GM21423 (cell line): ENCODE measurements around the gene NUDC.
"Not testable (repeated sequence)": the region's sequence is repeated elsewhere in the genome, so short reads cannot be mapped to it uniquely, and the experiment has no call there.

Experiments used
- ATAC-seq: cut with Tn5 transposase; IDR thresholded peaks from one replicate; pipeline ENCODE4 v1.9.1; 2021; ENCODE audit warnings: mild to moderate bottlenecking, moderate library complexity; ENCODE audit not compliant: unreplicated experiment

Gene NUDC

GRCh38 chr1:26921540-26922430, at the start of gene NUDC:
NUDC (plus strand) TSS chr1:26921743; CDS start chr1:26921849, 106 bp downstream.
- ATAC-seq, result peak; percentile 96

DNA sequence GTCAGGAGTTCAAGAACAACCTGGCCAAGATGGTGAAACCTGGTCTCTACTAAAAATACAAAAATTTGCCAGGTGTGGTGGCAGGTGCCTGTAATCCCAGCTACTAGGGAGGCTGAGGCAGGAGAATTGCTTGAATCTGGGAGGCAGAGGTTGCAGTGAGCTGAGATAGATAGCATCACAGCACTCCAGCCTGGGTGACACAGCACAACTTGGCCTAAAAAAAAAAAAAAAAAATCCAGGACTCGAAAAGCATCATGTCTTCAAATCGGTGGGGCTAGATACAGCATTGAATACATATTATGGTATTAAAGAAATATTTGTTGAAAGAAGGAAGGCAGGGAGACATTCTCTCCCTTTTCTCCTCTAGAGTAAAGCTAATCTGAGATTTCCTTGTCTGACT, 48.4 kb upstream of the NUDC start:
- ATAC-seq, result not testable (repeated sequence)

DNA sequence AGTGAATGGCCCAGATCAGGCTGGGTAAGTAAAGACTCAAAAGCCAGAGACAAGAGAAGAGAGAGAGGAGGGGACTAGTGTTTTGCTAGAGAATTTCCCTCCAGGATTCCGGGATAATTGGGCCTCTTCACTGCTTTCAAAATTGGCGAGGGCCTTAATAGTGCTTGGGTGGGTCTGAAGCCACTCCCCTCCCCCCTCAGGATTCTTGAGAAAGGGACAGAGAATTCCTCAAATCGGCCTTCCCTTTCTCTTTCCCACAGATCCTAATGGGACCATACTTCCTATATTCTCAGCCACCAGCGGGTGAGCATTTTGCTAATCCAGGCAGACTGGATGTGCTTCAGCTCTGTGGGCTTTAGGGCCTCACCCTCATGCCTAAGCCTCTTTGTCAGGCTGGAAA, 46.6 kb upstream of the NUDC start:
- ATAC-seq, result no peak

- ATAC-seq, result no peak
Measured at GRCh38 chr1:26877326-26877725, 44.2 kb upstream of the NUDC start.

- ATAC-seq, result no peak
Measured at GRCh38 chr1:26879793-26880192, 41.8 kb upstream of the NUDC start.

DNA sequence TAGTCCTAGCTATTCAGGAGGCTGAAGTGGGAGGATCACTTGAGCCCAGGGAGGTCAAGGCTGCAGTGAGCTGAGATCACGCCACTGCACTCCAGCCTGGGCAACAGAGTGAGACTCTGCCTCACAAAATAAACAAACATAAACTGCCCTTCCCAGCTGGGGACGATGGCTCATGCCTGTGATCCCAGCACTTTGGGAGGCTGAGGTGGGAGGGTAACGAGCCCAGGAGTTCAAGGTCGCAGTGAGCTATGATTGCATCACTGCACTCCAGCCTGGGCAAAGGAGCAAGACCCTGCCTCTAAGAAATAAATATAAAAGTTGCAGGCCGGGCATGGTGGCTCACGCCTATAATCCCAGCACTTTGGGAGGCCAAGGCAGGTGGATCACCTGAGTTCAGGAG, 39.9 kb upstream of the NUDC start:
- ATAC-seq, result not testable (repeated sequence)

DNA sequence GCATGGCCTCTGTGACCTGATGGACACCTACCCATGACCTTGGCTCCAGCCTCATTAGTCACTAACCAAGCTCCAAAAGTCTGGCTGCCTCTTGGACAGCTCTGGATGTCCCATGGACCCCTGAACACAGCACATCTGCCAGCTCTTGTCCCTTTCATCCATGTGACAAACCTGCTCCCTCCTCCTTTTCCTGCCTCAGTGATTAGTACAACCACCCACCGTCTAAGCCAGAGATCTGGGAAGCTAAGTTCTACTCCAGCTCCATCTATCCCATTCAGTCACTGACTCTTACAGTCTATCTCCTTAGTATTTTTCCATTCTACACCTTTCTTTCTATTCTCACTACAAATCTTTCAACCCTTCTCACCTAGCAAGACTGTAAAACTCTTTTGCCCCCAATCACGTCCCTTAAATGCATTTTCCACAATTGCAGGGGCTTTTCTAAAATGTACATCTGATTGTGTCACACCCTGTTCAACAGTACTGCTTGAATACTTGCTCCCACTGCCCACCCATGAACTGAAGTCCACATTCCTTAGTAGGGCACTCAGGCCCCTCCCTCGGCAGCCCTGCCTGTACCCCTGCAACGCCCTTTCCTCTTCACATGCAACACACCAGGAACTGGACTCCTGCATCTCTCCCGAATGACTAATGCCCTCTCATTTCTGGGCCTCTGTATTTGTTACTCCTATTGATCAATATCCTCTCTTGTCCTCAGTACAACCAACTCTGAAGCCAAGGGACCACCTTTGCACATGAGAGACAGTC, 38.7 kb upstream of the NUDC start:
- ATAC-seq, result no peak

- no peak for ATAC-seq
Measured at GRCh38 chr1:26887125-26887524, 34.4 kb upstream of the NUDC start.

DNA sequence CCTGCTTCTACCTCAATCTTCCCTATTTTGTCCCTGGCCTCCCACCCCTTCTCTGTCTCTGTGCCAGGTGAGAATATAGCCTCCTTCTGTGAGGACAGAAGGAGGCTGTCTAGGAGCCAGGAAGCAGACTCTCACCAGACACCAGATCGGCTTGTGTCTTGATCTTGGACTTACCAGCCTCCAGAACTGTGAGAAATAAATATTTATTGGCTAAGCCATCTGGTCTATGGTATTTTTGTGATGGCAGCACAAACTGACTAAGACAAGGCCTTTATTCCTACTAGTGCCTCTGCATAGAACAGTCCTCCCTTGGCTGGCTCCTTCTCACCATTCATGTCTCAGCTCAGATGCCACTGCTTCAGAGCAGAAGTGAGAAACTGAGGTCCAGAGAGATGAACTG, 33.3 kb upstream of the NUDC start:
- no peak for ATAC-seq

GRCh38 chr1:26889551-26890466, 31.7 kb upstream of the NUDC start, which contains the start of gene GPN2:
GPN2 (minus strand) TSS chr1:26890283; CDS start chr1:26890096, 187 bp downstream.
- ATAC-seq, result peak; percentile 89

DNA sequence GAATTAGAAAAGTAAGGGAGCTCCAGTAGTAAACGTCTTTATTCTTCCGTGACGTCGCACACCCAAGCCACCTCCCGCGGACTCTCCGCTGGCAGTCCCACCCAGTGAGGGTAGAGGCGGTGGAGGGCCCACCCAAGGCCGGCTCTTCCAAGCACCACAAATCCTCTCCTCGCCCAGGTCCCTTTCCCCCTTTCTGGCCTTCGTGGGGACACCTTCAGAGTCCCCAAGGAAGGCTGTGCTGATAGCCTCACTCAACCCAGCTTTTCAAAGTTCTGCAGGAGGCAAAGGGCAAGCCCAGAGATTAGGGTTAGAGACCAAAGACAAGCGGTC, 31.1 kb upstream of the NUDC start:
- peak; percentile 13 for ATAC-seq

GRCh38 chr1:26894263-26894662, 27.3 kb upstream of the NUDC start:
- no peak for ATAC-seq

GRCh38 chr1:26897351-26897750, 24.2 kb upstream of the NUDC start:
- ATAC-seq, result no peak

DNA sequence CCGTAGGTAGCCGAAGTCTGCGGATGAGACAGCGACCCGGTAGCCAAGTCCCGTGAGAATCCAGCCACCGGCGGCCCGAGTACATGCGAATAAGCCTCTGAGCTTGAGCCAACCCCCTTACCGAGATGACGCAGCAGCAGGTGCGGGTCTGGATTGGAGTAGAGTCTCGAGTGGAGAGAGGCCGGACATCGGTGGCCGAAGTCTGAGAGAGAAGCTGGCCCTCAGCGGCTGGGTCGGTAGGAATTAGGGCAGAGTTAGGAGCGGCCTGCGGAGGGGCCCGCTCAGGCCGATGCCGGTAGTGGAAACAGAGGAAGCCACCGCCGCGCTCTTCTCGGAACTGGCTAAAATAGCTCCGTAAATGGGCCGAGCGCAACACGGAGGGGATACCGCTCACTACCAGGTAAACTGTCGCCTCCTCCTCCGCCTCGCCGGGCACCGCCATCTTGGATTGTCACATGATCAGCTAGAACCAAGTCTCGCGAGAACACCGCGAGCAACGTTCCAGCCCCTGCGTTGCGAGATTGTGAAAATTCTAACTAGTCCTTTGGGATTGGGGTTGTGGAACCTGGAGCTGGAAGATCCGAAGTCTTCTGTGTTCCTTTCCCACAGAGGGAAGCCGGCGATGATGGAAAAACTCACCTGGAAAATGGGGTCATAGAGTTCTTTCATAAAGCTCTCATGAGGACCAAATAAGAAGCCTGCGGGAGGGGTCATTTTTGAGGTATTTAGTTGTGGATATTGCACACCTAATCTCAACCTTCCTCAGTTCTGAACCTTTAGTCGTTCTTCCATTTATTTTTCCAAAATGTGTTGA, 21.3 kb upstream of the NUDC start, which contains the start of gene GPATCH3:
Gene GPATCH3, minus strand, starts transcription at position 467 of the 814 bp plus-strand sequence. Its CDS starts 25 bp downstream, at position 442.
- peak; percentile 89 for ATAC-seq

DNA sequence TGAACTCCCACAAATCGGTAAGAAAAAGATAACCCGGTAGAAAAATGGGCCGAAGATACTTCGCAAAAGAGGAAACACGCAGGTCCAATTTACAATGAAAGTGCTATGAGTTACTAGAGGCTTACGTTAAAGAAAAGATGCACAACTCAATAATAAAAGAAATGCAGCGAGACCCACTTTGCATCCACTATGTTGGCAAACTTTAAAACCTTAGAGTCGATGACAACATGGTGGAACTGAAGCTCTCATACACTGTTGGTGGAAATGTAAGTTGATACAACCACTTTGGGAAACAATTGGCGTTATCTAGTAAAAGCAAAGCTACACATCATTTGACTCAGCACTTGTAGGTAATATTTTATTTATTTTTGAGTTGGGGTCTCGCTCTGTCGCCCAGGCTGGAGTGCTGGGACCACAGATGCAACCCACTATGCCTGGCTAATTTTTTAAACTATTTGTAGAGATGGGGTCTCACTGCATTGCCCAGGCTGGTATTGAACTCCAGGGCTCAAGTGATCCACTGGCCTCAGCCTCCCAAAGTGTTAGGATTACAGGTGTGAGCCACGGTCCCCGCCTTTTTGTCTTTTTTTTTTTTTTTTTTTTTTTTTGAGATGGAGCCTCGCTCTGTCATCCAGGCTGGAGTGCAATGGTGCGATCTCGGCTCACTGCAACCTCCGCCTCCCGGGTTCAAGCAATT, 20.6 kb upstream of the NUDC start:
- ATAC-seq, result no peak

GRCh38 chr1:26907071-26907917, 14.2 kb upstream of the NUDC start:
- no peak for ATAC-seq

GRCh38 chr1:26909951-26910342, 11.6 kb upstream of the NUDC start:
- no peak for ATAC-seq

DNA sequence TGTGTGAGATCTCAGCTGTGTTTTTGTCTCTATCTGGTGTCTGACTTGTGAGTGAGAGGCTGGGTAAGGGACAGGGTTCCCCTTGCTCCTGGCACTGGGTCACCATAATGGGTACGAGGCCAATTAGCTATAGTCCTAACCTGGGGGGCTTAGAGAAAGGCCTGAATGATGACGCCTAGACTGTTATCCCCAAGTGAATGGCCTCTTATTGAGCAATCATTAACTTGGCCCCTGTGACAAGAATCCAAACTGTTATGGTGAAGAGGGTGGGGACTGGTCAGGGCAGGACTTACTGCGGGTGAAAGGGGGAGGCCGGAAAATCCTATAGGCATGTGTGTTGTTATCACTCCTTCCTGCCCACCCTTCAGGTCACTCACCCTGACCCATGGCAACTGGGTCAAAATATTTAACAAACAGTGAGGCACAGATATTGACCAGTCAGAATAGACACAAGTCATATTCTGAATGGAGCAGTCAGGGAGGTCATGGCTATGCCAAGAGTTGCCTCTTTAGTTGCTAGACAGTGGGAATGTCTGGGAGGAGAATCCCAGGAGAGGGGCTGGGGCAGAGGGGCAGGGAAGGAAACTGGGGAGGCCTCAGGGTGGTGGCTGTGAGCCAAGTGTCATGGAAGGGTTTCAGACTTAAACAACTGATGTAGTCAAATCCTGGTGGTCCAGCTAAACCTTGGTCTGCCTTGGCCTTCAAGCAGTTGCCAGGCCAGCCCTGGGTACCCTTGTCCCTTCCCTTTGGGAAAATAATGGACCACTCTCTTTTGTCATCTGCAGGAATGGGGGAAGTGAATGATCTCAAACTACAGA, 11.0 kb upstream of the NUDC start:
- ATAC-seq, result no peak
